ENCODE results near the gene HOXA7.

The HOXA7 gene

DNA sequence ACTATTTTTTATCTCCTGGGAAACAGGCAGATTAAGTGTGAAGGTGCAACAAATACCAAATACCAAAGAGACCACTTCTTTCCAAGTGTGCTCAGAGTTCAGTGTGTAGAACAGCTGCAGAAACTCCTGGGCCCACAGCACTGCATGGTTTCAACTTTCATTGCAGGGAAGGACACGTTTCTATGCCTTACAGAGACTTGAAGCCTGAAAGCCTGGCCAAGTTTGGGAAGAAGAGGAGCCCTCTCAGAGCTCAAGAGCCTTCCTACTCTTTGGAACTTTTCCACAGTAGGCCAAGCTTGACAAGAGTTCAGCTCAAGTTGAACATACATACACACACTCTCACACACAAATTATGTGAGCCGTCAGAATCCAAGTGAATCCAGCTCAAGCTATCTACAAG is 28.4 kb downstream of the HOXA7 start:
- TF ChIP-seq SIN3A (IDR thresholded peaks at IDR 0.05; ENCODE audit: borderline replicate concordance, insufficient read depth, low read length) (no peak), POLR2AphosphoS5 (IDR thresholded peaks at IDR 0.05; ENCODE audit: low read depth, low read length) (no peak), FOXP2 (optimal IDR thresholded peaks at IDR 0.05; ENCODE audit: borderline replicate concordance, extremely low read depth, extremely low read length, insufficient read depth) (no peak), TAF1 (IDR thresholded peaks at IDR 0.05; ENCODE audit: borderline replicate concordance, insufficient read depth, low read length) (no peak)
- TF ChIP-seq, protein P1, sequence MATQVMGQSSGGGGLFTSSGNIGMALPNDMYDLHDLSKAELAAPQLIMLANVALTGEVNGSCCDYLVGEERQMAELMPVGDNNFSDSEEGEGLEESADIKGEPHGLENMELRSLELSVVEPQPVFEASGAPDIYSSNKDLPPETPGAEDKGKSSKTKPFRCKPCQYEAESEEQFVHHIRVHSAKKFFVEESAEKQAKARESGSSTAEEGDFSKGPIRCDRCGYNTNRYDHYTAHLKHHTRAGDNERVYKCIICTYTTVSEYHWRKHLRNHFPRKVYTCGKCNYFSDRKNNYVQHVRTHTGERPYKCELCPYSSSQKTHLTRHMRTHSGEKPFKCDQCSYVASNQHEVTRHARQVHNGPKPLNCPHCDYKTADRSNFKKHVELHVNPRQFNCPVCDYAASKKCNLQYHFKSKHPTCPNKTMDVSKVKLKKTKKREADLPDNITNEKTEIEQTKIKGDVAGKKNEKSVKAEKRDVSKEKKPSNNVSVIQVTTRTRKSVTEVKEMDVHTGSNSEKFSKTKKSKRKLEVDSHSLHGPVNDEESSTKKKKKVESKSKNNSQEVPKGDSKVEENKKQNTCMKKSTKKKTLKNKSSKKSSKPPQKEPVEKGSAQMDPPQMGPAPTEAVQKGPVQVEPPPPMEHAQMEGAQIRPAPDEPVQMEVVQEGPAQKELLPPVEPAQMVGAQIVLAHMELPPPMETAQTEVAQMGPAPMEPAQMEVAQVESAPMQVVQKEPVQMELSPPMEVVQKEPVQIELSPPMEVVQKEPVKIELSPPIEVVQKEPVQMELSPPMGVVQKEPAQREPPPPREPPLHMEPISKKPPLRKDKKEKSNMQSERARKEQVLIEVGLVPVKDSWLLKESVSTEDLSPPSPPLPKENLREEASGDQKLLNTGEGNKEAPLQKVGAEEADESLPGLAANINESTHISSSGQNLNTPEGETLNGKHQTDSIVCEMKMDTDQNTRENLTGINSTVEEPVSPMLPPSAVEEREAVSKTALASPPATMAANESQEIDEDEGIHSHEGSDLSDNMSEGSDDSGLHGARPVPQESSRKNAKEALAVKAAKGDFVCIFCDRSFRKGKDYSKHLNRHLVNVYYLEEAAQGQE (IDR thresholded peaks at IDR 0.05; ENCODE audit: insufficient read depth in 1 of 2, low read depth in 2 of 2, low read length in 2 of 2): no peak

DNA sequence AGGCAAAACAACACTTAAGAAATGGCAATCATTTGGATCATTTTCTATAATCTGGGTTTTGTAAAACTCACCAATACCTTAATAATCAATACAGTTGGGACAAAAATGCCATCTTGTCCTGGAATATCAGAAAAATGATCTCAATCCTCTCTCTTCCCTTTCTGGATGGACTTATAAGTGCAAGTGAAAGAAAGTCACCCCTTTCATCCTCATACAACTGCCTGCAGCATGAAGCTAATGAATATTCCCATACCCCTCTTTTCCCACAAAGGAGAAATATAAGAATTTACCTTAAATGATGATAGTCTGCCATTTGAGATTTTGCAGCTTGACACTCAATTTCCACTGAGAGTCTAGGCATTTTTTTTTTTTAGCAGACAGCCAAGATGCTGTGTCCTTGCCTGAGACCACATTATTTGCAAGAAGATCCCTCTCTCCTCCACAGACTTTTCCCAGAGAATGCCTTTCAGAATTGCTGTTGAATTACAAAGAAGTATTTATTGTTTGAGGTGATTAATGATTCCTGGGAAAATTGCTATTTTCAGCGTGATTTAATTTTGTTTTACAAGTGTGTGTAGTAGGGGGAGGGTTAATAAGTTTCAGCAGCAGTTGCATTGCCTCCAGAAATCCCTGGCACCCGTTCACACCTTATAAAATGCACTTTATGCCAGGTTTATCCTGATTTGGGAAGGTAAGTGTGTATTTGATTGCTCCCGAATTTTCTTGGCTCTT is 29.7 kb downstream of the HOXA7 start:
- TF ChIP-seq, protein P1 (IDR thresholded peaks at IDR 0.05; ENCODE audit: insufficient read depth in 1 of 2, low read depth in 2 of 2, low read length in 2 of 2): no peak
- TF ChIP-seq SIN3A (IDR thresholded peaks at IDR 0.05; ENCODE audit: borderline replicate concordance, insufficient read depth, low read length): no peak
- no peak for TF ChIP-seq FOXP2 (optimal IDR thresholded peaks at IDR 0.05; ENCODE audit: borderline replicate concordance, extremely low read depth, extremely low read length, insufficient read depth)
- no peak for TF ChIP-seq TAF1 (IDR thresholded peaks at IDR 0.05; ENCODE audit: borderline replicate concordance, insufficient read depth, low read length)
- no peak for TF ChIP-seq POLR2AphosphoS5 (IDR thresholded peaks at IDR 0.05; ENCODE audit: low read depth, low read length)

DNA sequence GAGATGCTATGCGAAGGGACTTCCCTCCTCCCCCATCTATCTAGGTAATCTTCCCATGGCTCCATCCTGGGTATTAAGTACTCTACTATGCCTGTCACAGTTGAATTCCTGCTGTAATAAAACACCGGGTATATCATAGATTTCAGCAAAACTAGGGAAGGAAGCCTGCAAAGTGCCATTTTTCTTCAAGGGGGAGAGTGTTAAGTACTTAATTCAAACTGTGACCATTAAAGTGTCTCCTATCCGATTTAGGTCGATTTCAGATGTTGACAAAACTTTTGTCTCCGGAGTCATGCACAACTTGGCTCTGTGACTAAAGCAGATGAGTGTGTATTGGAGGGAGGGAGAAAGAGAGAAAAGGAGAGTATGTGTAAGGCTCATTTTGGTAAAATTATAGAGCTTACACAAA is 30.5 kb downstream of the HOXA7 start:
- TF ChIP-seq, protein P1 (IDR thresholded peaks at IDR 0.05; ENCODE audit: insufficient read depth in 1 of 2, low read depth in 2 of 2, low read length in 2 of 2): no peak
- TF ChIP-seq POLR2AphosphoS5 (IDR thresholded peaks at IDR 0.05; ENCODE audit: low read depth, low read length): no peak
- no peak for TF ChIP-seq TAF1 (IDR thresholded peaks at IDR 0.05; ENCODE audit: borderline replicate concordance, insufficient read depth, low read length)
- TF ChIP-seq FOXP2 (optimal IDR thresholded peaks at IDR 0.05; ENCODE audit: borderline replicate concordance, extremely low read depth, extremely low read length, insufficient read depth): no peak
- no peak for TF ChIP-seq SIN3A (IDR thresholded peaks at IDR 0.05; ENCODE audit: borderline replicate concordance, insufficient read depth, low read length)

DNA sequence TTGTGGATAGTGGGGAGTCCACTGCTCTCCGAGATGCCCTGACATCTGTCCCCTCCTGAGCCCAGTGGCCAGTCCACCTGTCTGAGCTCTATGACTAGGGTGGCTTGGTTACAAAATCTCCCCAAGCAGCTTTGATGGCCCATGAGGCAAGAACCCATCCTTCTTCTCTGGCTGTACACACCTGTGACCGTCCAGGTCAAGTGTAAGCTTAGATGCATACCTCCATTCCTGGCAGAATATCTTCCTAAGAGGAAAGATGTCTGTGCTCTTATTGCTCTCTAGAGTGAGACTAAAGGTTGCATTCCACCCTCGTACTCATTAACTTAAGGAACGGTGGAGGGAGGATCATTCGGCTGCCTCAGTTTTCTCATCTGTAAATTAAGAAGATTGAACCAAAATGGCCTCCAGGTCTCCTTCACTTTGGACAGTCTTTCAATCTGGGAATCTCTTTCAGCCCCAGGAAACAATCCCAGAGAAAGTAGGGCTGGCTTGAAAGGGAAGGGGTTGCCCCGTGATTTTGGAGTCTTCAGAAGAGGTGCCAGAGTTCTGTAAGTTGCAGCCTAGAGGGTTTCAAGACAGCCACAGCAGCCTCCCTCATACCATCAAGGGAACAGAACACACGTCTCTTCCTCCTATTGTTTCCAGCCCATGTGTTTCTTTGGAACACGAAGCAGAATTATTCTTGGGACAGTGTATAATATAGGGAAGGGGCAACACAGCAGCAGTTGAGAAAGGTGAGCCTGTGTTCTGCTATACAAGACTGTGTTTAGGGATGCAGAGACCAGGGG is 31.4 kb downstream of the HOXA7 start:
- TF ChIP-seq, protein P1 (IDR thresholded peaks at IDR 0.05; ENCODE audit: insufficient read depth in 1 of 2, low read depth in 2 of 2, low read length in 2 of 2): no peak
- TF ChIP-seq POLR2AphosphoS5 (IDR thresholded peaks at IDR 0.05; ENCODE audit: low read depth, low read length) (no peak), TAF1 (IDR thresholded peaks at IDR 0.05; ENCODE audit: borderline replicate concordance, insufficient read depth, low read length) (no peak), SIN3A (IDR thresholded peaks at IDR 0.05; ENCODE audit: borderline replicate concordance, insufficient read depth, low read length) (no peak), FOXP2 (optimal IDR thresholded peaks at IDR 0.05; ENCODE audit: borderline replicate concordance, extremely low read depth, extremely low read length, insufficient read depth) (no peak)
